Endothelial cell (in vitro differentiated cells): Measurements from ENCODE around the gene CHL1. TPM values are rescaled to one million over a fixed set of nuclear protein-coding genes. Genes with fewer than 3 reads are reported as not detected.

ENCODE experiments used
- DNase-seq: peaks from one replicate; pipeline ENCODE4 v3.0.0; 2021; ENCODE audit warnings: low spot score
- H3K27ac Mint-ChIP-seq: one replicate; pipeline ENCODE4 v1.8.0; 2021; ENCODE audit warnings: mixed read lengths, inconsistent platforms; ENCODE audit not compliant: unreplicated experiment
- H3K27me3 Mint-ChIP-seq: one replicate; pipeline ENCODE4 v1.8.0; 2021; ENCODE audit warnings: mild to moderate bottlenecking, moderate library complexity, mixed read lengths, inconsistent platforms; ENCODE audit not compliant: unreplicated experiment
- H3K36me3 Mint-ChIP-seq: one replicate; pipeline ENCODE4 v1.8.0; 2021; ENCODE audit warnings: mild to moderate bottlenecking, low read depth, mixed read lengths, inconsistent platforms; ENCODE audit not compliant: unreplicated experiment
- H3K4me1 Mint-ChIP-seq: one replicate; pipeline ENCODE4 v1.8.0; 2021; ENCODE audit warnings: mild to moderate bottlenecking, mixed read lengths, inconsistent platforms; ENCODE audit not compliant: unreplicated experiment
- H3K4me3 Mint-ChIP-seq: one replicate; pipeline ENCODE4 v1.8.0; 2021; ENCODE audit warnings: mild to moderate bottlenecking, mixed read lengths, inconsistent platforms; ENCODE audit not compliant: unreplicated experiment
- H3K9me3 Mint-ChIP-seq: one replicate; pipeline ENCODE4 v1.8.0; 2021; ENCODE audit warnings: mixed read lengths, inconsistent platforms; ENCODE audit not compliant: unreplicated experiment
- CTCF ChIP-seq: fragments of 200-600 bp; sonication (generic); IDR thresholded peaks from one replicate; pipeline ENCODE4 v1.5.0; 2021; ENCODE audit warnings: antibody characterized with exemption; ENCODE audit not compliant: unreplicated experiment
- total RNA-seq: library from RNA; stranded (reverse); fragmentation: NEBNext Ultra II Directional; extraction: Animal tissue kit (Norgen Biotek cat#: 25700); gene quantifications from one replicate; pipeline ENCODE4 v1.2.1, GENCODE V29; 2021; ENCODE audit not compliant: unreplicated experiment

The CHL1 gene
- total RNA-seq, 1 donor from 2014 or later = not detected

- TF ChIP-seq CTCF = no peak
These were observed 142.8 kb downstream of the CHL1 start for GRCh38 chr3:339351-339750.

GRCh38 chr3:341998-342397 is 145.4 kb downstream of the CHL1 start:
- no peaks in the 10 kb centered on the region for H3K27me3 Mint-ChIP-seq
- no peaks in the 10 kb centered on the region for H3K36me3 Mint-ChIP-seq
- no peak overlapping the region for H3K4me3 Mint-ChIP-seq
- TF ChIP-seq CTCF = no peak
- no peak overlapping the region for H3K27ac Mint-ChIP-seq
- peaks cover 16% of the 10 kb centered on the region for H3K9me3 Mint-ChIP-seq
- DNase-seq = no peak
- H3K4me1 Mint-ChIP-seq = no peaks in the 10 kb centered on the region

More at GRCh38 chr3:339351-339750, 142.8 kb downstream of the CHL1 start:
- no peaks in the 10 kb centered on the region for H3K36me3 Mint-ChIP-seq
- peaks cover 3% of the 10 kb centered on the region for H3K27me3 Mint-ChIP-seq
- no peak overlapping the region for H3K4me3 Mint-ChIP-seq
- H3K27ac Mint-ChIP-seq = no peak overlapping the region
- H3K9me3 Mint-ChIP-seq = peaks cover 9% of the 10 kb centered on the region
- H3K4me1 Mint-ChIP-seq = no peaks in the 10 kb centered on the region
- no peak for DNase-seq

- Mint-ChIP-seq H3K27ac (no peak overlapping the region), H3K27me3 (no peaks in the 10 kb centered on the region), H3K9me3 (peaks cover 15% of the 10 kb centered on the region), H3K36me3 (no peaks in the 10 kb centered on the region), H3K4me1 (no peaks in the 10 kb centered on the region), H3K4me3 (no peak overlapping the region)
- no peak for TF ChIP-seq CTCF
- DNase-seq = no peak
These were observed 149.6 kb downstream of the CHL1 start for GRCh38 chr3:346186-346585.

GRCh38 chr3:347581-347980 is 151.0 kb downstream of the CHL1 start:
- H3K9me3 Mint-ChIP-seq = peaks cover 17% of the 10 kb centered on the region
- no peaks in the 10 kb centered on the region for H3K4me1 Mint-ChIP-seq
- DNase-seq = no peak
- H3K27me3 Mint-ChIP-seq = no peaks in the 10 kb centered on the region
- H3K27ac Mint-ChIP-seq = no peak overlapping the region
- TF ChIP-seq CTCF = no peak
- H3K4me3 Mint-ChIP-seq = no peak overlapping the region
- no peaks in the 10 kb centered on the region for H3K36me3 Mint-ChIP-seq

GRCh38 chr3:350871-351371 is 154.4 kb downstream of the CHL1 start:
- TF ChIP-seq CTCF = no peak
- no peaks in the 10 kb centered on the region for H3K36me3 Mint-ChIP-seq
- peaks cover 21% of the 10 kb centered on the region for H3K9me3 Mint-ChIP-seq
- H3K27ac Mint-ChIP-seq = no peak overlapping the region
- H3K4me1 Mint-ChIP-seq = no peaks in the 10 kb centered on the region
- no peak overlapping the region for H3K4me3 Mint-ChIP-seq
- no peaks in the 10 kb centered on the region for H3K27me3 Mint-ChIP-seq
- no peak for DNase-seq
